ENCODE measurements around the gene RFX4. TPM values are rescaled to one million over a fixed set of nuclear protein-coding genes. Genes with fewer than 3 reads are reported as not detected.
"Not testable (repeated sequence)": the region's sequence is repeated elsewhere in the genome, so short reads cannot be mapped to it uniquely, and the experiment has no call there.

The RFX4 gene
- total RNA-seq, 1 donor from 2014 or later = not detected

GRCh38 chr12:106647793-106648514 lies 65.2 kb downstream of the RFX4 start:
- ATAC-seq = no peak

GRCh38 chr12:106648736-106649135 lies 65.9 kb downstream of the RFX4 start:
- no peak for ATAC-seq

- ATAC-seq = no peak
Observed at GRCh38 chr12:106651552-106651951, 68.7 kb downstream of the RFX4 start.

DNA sequence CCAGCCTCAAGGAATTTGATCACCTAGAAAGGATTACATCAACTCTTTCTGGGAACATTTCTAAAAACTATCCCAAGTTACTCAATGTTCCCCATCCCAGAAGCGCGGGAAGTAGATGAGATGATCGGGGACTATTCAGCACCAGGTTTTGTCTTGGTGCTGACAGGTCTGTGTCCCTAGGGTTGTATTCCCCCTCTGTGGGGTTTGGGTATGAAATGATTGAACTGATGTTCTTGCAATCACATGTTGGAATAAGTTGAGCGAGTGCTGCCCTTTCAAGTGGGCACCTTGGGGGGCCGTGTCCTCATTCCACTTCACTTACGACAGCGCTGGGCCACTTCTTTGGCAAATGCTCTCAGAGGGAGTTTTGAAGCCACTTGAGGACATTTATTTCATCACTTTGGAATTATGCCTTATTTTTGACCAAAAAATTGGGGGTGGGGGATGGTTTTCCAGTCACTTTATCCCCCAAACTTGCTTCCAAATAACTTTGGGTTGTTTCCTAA lies 69.8 kb downstream of the RFX4 start:
- no peak for ATAC-seq

GRCh38 chr12:106655577-106655976 lies 72.8 kb downstream of the RFX4 start:
- ATAC-seq = no peak

GRCh38 chr12:106657488-106657887 lies 74.7 kb downstream of the RFX4 start:
- ATAC-seq = no peak

DNA sequence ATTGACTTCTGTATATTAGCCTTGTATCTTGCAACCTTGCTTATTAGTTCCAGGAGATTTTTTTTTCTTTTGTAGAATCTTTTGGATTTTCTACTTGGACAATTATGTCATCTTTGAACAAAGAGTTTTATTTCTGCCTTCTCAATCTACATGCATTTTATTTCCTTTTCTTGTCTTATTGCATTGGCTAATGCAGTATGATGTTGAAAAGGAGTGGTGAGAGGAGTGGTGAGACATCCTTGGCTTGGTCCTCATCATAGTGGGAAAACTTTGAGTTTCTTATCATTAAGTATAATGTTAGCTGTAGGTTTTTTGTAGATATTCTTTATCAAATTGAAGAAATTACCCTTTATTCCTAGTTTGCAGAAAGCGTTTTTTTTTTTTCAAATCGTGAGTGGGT lies 80.6 kb downstream of the RFX4 start:
- ATAC-seq = no peak

- ATAC-seq = no peak
Observed at GRCh38 chr12:106669216-106669615, 86.4 kb downstream of the RFX4 start.

DNA sequence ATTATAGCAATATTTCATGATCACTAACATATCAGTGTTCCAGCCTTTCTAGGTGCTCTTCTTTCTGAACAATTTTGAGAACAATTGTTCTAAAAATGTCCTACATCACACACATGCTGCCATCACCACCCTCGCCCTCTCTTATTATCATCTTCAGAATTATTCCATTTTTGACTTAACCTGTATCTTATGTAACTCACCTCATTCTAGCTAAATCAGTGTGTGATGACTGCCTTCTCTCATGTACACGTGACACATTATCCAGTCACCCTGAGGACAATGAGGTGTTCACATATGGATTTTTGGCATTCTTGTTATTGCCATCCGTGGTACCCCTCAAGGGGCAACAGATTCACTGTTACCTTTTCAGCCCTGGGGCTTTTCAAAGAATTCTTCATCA lies 87.3 kb downstream of the RFX4 start:
- ATAC-seq = no peak

DNA sequence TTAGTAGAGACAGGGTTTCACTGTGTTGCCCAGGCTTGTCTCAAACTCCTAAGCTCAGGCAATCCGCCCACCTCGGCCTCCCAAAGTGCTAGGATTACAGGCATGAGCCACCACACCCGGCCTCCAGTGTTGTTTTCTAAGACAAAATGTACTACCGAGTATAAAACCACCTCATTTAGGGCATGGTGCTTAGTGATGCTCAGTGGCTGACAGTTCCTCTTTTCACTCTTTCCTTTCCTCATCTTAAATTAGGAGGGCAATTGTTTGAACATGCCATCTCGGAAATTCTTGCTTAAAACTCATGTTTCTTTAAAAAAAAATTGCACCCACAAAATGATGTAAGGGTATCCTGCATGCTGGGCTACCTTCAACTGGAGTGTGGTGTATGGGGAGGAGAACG lies 89.0 kb downstream of the RFX4 start:
- ATAC-seq = no peak

GRCh38 chr12:106672314-106673025 lies 89.7 kb downstream of the RFX4 start:
- ATAC-seq = no peak

DNA sequence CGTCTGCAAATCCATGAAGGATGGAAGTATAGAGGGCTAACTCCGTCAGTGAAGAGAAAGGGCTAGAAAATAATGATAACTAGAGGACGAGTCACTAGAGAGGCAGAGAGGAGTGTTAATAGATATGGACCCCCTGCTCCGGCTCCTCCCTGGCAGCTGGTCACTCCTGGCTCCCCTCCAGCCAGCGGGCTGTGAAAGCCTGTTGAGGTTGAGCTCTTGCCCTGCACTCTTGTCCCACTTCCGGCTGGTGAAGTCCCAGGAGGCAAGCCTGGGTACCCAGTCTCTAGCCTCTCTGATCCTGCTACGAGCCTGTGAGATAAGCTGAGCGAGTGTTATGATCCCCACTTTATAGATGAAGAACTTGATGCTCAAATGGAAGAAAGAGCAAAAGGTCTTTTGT lies 90.3 kb downstream of the RFX4 start:
- no peak for ATAC-seq

DNA sequence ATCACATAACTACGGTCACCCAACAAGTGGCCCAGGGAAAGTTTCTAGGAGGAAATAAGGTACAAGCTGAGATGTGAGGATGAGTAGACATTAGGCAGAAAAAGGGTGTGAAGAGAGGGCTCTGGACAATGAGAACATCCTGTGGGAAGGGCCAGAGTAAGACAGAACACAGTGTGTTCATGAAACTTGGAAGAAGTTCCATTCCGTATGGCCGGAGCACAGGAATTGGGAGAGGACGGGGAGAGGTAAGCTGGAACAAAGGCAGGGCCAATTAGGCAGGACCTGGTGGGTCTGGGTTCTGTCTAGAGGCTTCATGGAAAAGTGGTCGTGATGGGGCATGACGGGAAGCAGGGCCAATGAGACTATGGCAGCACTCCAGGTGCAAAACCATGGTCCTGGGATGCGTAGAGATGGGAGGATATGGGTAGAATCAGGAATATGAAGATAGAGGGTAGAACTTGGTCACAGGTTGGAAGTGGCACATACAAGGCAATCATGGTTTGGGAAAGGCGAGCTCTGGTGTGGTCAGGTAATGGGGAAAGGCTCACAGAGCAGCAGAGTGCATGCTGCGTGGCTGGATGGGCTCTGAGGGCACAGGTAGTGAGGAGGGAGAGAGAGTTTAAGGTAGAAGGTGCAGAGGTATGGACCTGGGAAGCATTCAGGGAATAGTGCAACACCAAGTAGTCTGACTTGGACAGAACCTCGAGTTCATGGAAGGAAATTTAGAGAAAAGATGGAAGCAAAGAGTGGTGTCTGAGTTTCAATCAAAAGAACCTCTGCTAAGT lies 93.0 kb downstream of the RFX4 start:
- no peak for ATAC-seq

GRCh38 chr12:106679574-106679973 lies 96.8 kb downstream of the RFX4 start:
- ATAC-seq = no peak

GRCh38 chr12:106680280-106680679 lies 97.5 kb downstream of the RFX4 start:
- no peak for ATAC-seq

DNA sequence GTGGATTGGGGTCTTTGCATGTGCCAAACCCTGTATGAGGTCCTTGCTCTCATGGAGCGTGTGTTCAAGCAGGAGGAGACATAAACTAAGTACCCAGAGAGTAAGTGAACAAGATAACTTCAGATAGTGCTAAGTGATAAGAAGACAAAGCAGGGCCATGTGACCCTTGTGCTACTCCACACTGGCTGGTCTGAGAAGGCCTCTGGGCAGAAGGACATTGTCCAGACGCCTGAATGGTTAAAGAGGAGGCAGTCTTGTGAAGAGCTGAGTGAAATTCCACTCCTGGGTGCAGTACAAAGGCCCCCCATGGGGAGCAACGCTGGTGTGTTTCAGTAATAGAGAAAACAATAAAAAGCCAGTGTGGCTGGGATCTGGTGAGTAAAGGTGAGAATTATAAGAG lies 98.4 kb downstream of the RFX4 start:
- ATAC-seq = no peak

DNA sequence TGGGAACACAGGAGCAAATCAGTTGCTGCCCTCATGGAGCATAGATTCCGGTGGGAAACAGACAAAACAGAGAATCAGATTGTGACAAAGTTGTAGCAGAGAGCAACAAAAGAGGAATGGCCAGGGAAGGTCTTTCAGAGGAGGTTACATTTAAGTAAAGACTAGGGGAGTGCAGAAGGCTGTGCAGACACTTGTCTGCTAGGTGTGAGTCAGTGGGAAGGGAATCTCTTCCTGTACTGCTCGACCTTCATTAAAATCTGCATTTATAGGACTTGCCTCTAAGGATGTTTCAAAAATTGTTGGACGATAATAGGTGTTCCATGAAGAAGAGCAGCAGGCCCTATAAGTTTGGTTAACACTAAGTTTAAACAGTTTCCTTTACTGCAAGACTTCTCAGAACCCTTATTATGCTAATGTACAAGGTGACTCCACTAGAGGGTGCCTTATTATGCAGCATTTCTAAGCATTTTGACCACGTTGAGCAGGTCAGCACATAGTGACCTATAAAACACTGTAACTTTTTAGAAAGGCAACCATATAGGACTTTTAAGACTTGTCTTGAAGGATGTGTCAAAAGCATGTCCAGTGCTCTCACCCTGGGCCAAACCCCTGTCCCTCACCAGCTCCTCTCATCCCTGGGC lies 99.9 kb downstream of the RFX4 start:
- ATAC-seq = no peak

DNA sequence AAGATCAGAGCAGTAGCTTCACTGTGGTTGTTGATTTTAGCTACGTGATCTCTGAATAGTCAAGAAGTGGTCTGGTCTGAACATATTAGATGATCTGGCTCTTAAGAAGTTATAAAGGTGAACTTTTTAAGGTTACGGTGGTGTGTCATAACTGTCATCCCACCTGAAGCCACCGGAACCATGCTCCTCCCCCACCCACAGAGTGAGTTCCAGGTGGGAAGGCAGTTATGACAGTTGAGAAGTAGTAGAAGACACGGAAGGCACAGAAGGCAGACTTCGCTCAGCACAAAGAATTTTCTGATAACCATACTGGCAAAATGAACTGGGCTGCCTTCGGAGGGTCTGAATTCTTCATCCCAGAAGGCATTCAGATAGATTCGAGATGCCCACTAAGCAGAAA lies 101.7 kb downstream of the RFX4 start:
- no peak for ATAC-seq

- no peak for ATAC-seq
Observed at GRCh38 chr12:106685381-106685780, 102.6 kb downstream of the RFX4 start.

GRCh38 chr12:106687672-106688071 lies 104.9 kb downstream of the RFX4 start:
- no peak for ATAC-seq

GRCh38 chr12:106690569-106691305 lies 107.9 kb downstream of the RFX4 start:
- ATAC-seq = no peak

- ATAC-seq = not testable (repeated sequence)
Observed at GRCh38 chr12:106692033-106692432, 109.2 kb downstream of the RFX4 start.
